Measurements from ENCODE around the gene KDELR3.

GRCh38 chr22:38485783-38486182 lies 17.9 kb downstream of the KDELR3 start:
- TF ChIP-seq POLR2AphosphoS5 (IDR thresholded peaks at IDR 0.05; ENCODE audit: low read depth, low read length) (peak; percentile 49; the same call in 1 of the 2 replicates), POLR2A (IDR thresholded peaks at IDR 0.05; ENCODE audit: low read depth, low read length) (no peak)

Data from GM12892 (cell line).